ENCODE results near the gene KLC4.

Gene KLC4

DNA sequence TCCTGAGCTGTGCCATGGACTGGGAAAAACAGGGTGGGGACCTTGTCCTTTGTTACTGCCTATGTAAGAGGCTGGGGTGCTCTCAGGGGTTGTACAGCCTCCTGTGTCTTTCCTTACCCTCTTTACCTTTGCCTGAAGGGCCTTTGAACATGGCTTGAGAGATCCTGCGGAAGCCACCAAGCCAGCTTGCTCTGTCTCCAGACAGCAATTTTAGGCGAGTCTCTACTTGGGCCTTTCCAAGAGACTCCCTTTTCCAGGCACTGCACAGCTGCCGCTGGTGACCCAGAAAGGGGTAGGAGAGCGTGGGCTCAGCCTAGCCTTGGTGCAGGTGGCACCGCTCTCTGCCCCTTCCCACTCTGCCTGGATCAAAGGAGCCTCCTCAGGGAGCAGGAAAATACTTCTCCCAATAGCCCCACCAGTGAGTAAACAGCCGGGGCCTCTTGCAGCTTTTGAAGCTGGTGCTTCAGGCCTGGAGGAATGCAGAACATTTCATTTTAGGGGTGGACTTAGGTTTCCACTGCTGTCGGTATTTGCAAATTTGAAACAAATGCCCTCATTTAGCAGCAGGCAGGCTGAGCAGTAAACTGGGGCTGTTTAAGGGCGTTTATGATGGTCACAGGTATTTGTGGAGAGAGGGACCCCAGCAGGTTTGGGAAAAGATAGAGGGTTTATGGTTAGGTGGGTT lies 30.6 kb downstream of the KLC4 start:
- no peak for DNase-seq
- peaks cover 76% of the 10 kb centered on the region for H4K20me1 ChIP-seq (ENCODE audit: insufficient read depth, low read length)
- no peaks in the 10 kb centered on the region for H3K27me3 ChIP-seq (ENCODE audit: insufficient read depth, low read length, poor library complexity)
- TF ChIP-seq, protein P1, sequence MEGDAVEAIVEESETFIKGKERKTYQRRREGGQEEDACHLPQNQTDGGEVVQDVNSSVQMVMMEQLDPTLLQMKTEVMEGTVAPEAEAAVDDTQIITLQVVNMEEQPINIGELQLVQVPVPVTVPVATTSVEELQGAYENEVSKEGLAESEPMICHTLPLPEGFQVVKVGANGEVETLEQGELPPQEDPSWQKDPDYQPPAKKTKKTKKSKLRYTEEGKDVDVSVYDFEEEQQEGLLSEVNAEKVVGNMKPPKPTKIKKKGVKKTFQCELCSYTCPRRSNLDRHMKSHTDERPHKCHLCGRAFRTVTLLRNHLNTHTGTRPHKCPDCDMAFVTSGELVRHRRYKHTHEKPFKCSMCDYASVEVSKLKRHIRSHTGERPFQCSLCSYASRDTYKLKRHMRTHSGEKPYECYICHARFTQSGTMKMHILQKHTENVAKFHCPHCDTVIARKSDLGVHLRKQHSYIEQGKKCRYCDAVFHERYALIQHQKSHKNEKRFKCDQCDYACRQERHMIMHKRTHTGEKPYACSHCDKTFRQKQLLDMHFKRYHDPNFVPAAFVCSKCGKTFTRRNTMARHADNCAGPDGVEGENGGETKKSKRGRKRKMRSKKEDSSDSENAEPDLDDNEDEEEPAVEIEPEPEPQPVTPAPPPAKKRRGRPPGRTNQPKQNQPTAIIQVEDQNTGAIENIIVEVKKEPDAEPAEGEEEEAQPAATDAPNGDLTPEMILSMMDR (IDR thresholded peaks at IDR 0.05; ENCODE audit: borderline replicate concordance, extremely low read depth, low read length, poor library complexity, severe bottlenecking): no peak
- no peak for TF ChIP-seq EZH2 (IDR thresholded peaks at IDR 0.05; ENCODE audit: borderline replicate concordance, low read depth, low read length, severe bottlenecking)
- no peak overlapping the region for H3K4me2 ChIP-seq (ENCODE audit: insufficient read depth, low read length)
- H3K4me3 ChIP-seq (ENCODE audit: low read depth in 1 of 2, low read length in 2 of 2): no peak overlapping the region
- peaks cover 65% of the 10 kb centered on the region for H3K79me2 ChIP-seq (ENCODE audit: insufficient read depth, low read length)
- H3K27ac ChIP-seq (ENCODE audit: low read length): no peak overlapping the region
- H2AFZ ChIP-seq (ENCODE audit: low read depth, low read length): no peak overlapping the region
- H3K4me1 ChIP-seq (ENCODE audit: insufficient read depth, low read length): peaks cover 32% of the 10 kb centered on the region
- H3K9me3 ChIP-seq (ENCODE audit: insufficient read depth, low read length, severe bottlenecking): no peaks in the 10 kb centered on the region
- H3K36me3 ChIP-seq (ENCODE audit: insufficient read depth, low read length): no peaks in the 10 kb centered on the region
- ATAC-seq (ENCODE audit: insufficient read depth, low read depth): no peak
- no peak overlapping the region for H3K9ac ChIP-seq (ENCODE audit: low read depth, low read length)

DNA sequence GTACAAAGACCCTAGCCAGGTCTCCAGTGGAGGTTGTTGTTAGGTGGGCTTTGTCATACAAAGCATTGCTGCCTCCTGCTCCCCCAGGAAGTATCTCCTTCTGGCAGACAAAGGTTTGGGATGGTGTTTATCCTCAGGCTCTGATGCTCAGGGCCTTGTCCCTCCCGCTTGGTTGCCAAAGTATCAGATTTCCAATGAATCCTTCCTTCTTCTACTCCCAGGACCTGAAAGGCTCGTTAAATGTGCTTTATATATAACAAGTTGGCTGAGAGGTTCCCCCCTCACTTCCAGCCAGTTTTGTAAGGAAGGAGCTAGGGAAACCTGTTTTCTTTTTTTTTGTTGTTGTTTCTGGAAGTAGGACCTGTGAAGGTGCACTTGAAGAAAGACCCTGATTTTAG lies 31.1 kb downstream of the KLC4 start:
- no peak overlapping the region for H3K4me2 ChIP-seq (ENCODE audit: insufficient read depth, low read length)
- H2AFZ ChIP-seq (ENCODE audit: low read depth, low read length): no peak overlapping the region
- no peaks in the 10 kb centered on the region for H3K9me3 ChIP-seq (ENCODE audit: insufficient read depth, low read length, severe bottlenecking)
- H4K20me1 ChIP-seq (ENCODE audit: insufficient read depth, low read length): peaks cover 76% of the 10 kb centered on the region
- no peak overlapping the region for H3K9ac ChIP-seq (ENCODE audit: low read depth, low read length)
- no peak for ATAC-seq (ENCODE audit: insufficient read depth, low read depth)
- no peak overlapping the region for H3K4me3 ChIP-seq (ENCODE audit: low read depth in 1 of 2, low read length in 2 of 2)
- peaks cover 65% of the 10 kb centered on the region for H3K79me2 ChIP-seq (ENCODE audit: insufficient read depth, low read length)
- peaks cover 32% of the 10 kb centered on the region for H3K4me1 ChIP-seq (ENCODE audit: insufficient read depth, low read length)
- H3K27ac ChIP-seq (ENCODE audit: low read length): no peak overlapping the region
- TF ChIP-seq, protein P1 (IDR thresholded peaks at IDR 0.05; ENCODE audit: borderline replicate concordance, extremely low read depth, low read length, poor library complexity, severe bottlenecking): no peak
- TF ChIP-seq EZH2 (IDR thresholded peaks at IDR 0.05; ENCODE audit: borderline replicate concordance, low read depth, low read length, severe bottlenecking): no peak
- H3K27me3 ChIP-seq (ENCODE audit: insufficient read depth, low read length, poor library complexity): no peaks in the 10 kb centered on the region
- DNase-seq: no peak
- H3K36me3 ChIP-seq (ENCODE audit: insufficient read depth, low read length): no peaks in the 10 kb centered on the region

DNA sequence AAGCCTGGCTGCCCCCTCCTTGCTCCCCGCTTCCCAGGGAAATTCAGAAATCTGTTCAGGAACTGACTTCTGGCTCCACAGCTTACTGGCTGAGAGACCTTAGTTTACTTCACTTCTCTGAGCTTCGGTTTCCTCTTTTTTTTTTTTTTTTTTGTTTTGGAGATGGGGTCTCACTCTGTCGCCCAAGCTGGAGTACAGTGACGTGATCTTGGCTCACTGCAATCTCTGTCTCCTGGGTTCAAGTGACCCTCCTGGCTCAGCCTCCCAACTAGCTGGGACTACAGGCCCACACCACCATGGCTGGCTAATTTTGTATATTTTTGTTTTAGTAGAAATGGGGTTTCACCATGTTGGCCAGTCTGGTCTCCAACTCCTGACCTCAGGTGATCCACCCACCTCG lies 31.6 kb downstream of the KLC4 start:
- no peaks in the 10 kb centered on the region for H3K36me3 ChIP-seq (ENCODE audit: insufficient read depth, low read length)
- H2AFZ ChIP-seq (ENCODE audit: low read depth, low read length): no peak overlapping the region
- H4K20me1 ChIP-seq (ENCODE audit: insufficient read depth, low read length): peaks cover 78% of the 10 kb centered on the region
- H3K27me3 ChIP-seq (ENCODE audit: insufficient read depth, low read length, poor library complexity): no peaks in the 10 kb centered on the region
- H3K9ac ChIP-seq (ENCODE audit: low read depth, low read length): no peak overlapping the region
- no peak for DNase-seq
- no peak for ATAC-seq (ENCODE audit: insufficient read depth, low read depth)
- H3K4me2 ChIP-seq (ENCODE audit: insufficient read depth, low read length): no peak overlapping the region
- no peak overlapping the region for H3K27ac ChIP-seq (ENCODE audit: low read length)
- no peaks in the 10 kb centered on the region for H3K9me3 ChIP-seq (ENCODE audit: insufficient read depth, low read length, severe bottlenecking)
- H3K79me2 ChIP-seq (ENCODE audit: insufficient read depth, low read length): peaks cover 67% of the 10 kb centered on the region
- no peak overlapping the region for H3K4me3 ChIP-seq (ENCODE audit: low read depth in 1 of 2, low read length in 2 of 2)
- H3K4me1 ChIP-seq (ENCODE audit: insufficient read depth, low read length): peaks cover 32% of the 10 kb centered on the region
- TF ChIP-seq, protein P1 (IDR thresholded peaks at IDR 0.05; ENCODE audit: borderline replicate concordance, extremely low read depth, low read length, poor library complexity, severe bottlenecking): no peak
- TF ChIP-seq EZH2 (IDR thresholded peaks at IDR 0.05; ENCODE audit: borderline replicate concordance, low read depth, low read length, severe bottlenecking): no peak
